IPS-NIHi7 (cell line): ENCODE measurements around the gene KRTAP5-7.
"Not testable (repeated sequence)": the region's sequence is repeated elsewhere in the genome, so short reads cannot be mapped to it uniquely, and the experiment has no call there.

Source experiments
- DNase-seq: peaks from one replicate; pipeline ENCODE4 v3.0.0; 2012; ENCODE audit warnings: mixed read lengths; ENCODE audit errors: extremely low spot score

The KRTAP5-7 gene

GRCh38 chr11:71557257-71557656 is 30.2 kb downstream of the KRTAP5-7 start:
- no peak for DNase-seq

GRCh38 chr11:71558996-71559395 is 31.9 kb downstream of the KRTAP5-7 start:
- no peak for DNase-seq

- DNase-seq: no peak
Observed at GRCh38 chr11:71562120-71562519, 35.1 kb downstream of the KRTAP5-7 start.

- peak; percentile 81 for DNase-seq
Observed at GRCh38 chr11:71563406-71563805, 36.3 kb downstream of the KRTAP5-7 start.

- no peak for DNase-seq
Observed at GRCh38 chr11:71564430-71564829, 37.4 kb downstream of the KRTAP5-7 start.

GRCh38 chr11:71565263-71565662 is 38.2 kb downstream of the KRTAP5-7 start, which contains the start of gene KRTAP5-10:
KRTAP5-10 (plus strand) TSS chr11:71565563; CDS start chr11:71565588, 25 bp downstream.
- DNase-seq: no peak

GRCh38 chr11:71566081-71566620 is 39.1 kb downstream of the KRTAP5-7 start:
- DNase-seq: no peak

GRCh38 chr11:71566626-71567599 is 39.8 kb downstream of the KRTAP5-7 start:
- DNase-seq: not testable (repeated sequence)

GRCh38 chr11:71567633-71568032 is 40.6 kb downstream of the KRTAP5-7 start:
- not testable (repeated sequence) for DNase-seq

GRCh38 chr11:71568704-71569349 is 41.8 kb downstream of the KRTAP5-7 start:
- DNase-seq: no peak

GRCh38 chr11:71571101-71571850 is 44.2 kb downstream of the KRTAP5-7 start:
- not testable (repeated sequence) for DNase-seq

GRCh38 chr11:71572811-71573210 is 45.7 kb downstream of the KRTAP5-7 start:
- DNase-seq: no peak

- DNase-seq: no peak
Observed at GRCh38 chr11:71574418-71574817, 47.4 kb downstream of the KRTAP5-7 start.

- no peak for DNase-seq
Observed at GRCh38 chr11:71575723-71576424, 48.8 kb downstream of the KRTAP5-7 start.

- not testable (repeated sequence) for DNase-seq
Observed at GRCh38 chr11:71576688-71577465, 49.8 kb downstream of the KRTAP5-7 start.

- DNase-seq: no peak
Observed at GRCh38 chr11:71577469-71578004, 50.5 kb downstream of the KRTAP5-7 start.
